HepG2 (cell line): ENCODE measurements around the gene PREX1.

Source experiments
- CHD2 ChIP-seq: IDR thresholded peaks from 2 replicates; pipeline ENCODE4 v1.6.1; 2011; ENCODE audit warnings: low read depth, low read length, improper control_type of control experiment
- EP300 ChIP-seq, 3 experiments: sonication (generic) in 1 of 3; formaldehyde crosslinking in 1 of 3; IDR thresholded peaks; 2 replicates each; pipeline versions ENCODE4 v1.5.1 to v1.6.1; 2011 to 2020; ENCODE audit warnings: low read depth in 2 of 3, low read length in 2 of 3, borderline replicate concordance in 1 of 3, improper control_type of control experiment in 1 of 3, mild to moderate bottlenecking in 1 of 3, missing genetic modification reagents in 1 of 3, moderate library complexity in 1 of 3
- FOXM1 ChIP-seq: sonication (generic); formaldehyde crosslinking; IDR thresholded peaks from 2 replicates; pipeline ENCODE4 v1.5.0; 2020; ENCODE audit warnings: missing genetic modification reagents
- RAD21 ChIP-seq: fragments of 450-650 bp; formaldehyde crosslinking; IDR thresholded peaks from 2 replicates; pipeline ENCODE4 v1.5.0; 2020; ENCODE audit warnings: mild to moderate bottlenecking
- TCF7L2 ChIP-seq: IDR thresholded peaks from 2 replicates; pipeline ENCODE4 v1.6.1; 2011; ENCODE audit warnings: mild to moderate bottlenecking, low read depth, low read length, moderate library complexity
- ZFP36L2 ChIP-seq: sonication (generic); formaldehyde crosslinking; IDR thresholded peaks from 2 replicates; pipeline ENCODE4 v1.4.0; 2020; ENCODE audit warnings: missing genetic modification reagents
- ZNF10 ChIP-seq: sonication (generic); formaldehyde crosslinking; IDR thresholded peaks from 2 replicates; pipeline ENCODE4 v1.4.0; 2020; ENCODE audit warnings: mild to moderate bottlenecking, low read depth, missing genetic modification reagents, borderline replicate concordance
- TF ChIP-seq, protein P1 (sequence below): IDR thresholded peaks from 2 replicates; pipeline ENCODE4 v1.6.1; 2012; ENCODE audit warnings: low read length, improper control_type of control experiment
- TF ChIP-seq, protein P2 (sequence below): sonication (generic); formaldehyde crosslinking; conservative IDR thresholded peaks from 2 replicates; pipeline ENCODE4 v1.4.0; 2020; ENCODE audit warnings: mild to moderate bottlenecking, missing genetic modification reagents, moderate library complexity
- TF ChIP-seq, protein P3 (sequence below): IDR thresholded peaks from 2 replicates; pipeline ENCODE4 v1.6.1; 2016; ENCODE audit warnings: low read depth

DNA sequence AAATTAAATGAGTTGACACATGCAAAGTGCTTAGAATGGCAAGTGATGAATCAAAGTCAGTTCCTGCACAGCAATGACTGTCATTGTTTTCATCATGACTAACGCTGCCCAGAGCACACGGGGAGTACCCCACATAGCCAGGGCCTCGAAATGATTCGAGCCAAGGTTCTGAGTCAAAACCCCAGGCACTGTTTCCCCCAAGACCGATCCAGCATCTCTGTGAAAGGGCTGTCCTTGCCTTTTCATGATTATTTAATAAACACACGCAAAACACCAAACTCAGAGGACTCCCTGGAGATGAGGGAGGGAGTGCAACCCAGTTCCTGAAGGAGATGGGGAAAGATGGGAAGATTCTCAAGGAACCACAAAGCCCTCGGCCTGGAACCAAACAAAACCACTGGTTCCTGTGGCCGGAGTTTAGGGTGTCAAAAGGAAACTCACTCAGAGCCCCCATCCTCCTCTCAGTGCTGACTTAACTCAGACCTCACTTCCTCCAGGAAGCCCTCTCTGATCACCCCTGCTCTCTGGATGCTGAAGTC is 3.8 kb downstream of the PREX1 start:
- TF ChIP-seq, protein P1, sequence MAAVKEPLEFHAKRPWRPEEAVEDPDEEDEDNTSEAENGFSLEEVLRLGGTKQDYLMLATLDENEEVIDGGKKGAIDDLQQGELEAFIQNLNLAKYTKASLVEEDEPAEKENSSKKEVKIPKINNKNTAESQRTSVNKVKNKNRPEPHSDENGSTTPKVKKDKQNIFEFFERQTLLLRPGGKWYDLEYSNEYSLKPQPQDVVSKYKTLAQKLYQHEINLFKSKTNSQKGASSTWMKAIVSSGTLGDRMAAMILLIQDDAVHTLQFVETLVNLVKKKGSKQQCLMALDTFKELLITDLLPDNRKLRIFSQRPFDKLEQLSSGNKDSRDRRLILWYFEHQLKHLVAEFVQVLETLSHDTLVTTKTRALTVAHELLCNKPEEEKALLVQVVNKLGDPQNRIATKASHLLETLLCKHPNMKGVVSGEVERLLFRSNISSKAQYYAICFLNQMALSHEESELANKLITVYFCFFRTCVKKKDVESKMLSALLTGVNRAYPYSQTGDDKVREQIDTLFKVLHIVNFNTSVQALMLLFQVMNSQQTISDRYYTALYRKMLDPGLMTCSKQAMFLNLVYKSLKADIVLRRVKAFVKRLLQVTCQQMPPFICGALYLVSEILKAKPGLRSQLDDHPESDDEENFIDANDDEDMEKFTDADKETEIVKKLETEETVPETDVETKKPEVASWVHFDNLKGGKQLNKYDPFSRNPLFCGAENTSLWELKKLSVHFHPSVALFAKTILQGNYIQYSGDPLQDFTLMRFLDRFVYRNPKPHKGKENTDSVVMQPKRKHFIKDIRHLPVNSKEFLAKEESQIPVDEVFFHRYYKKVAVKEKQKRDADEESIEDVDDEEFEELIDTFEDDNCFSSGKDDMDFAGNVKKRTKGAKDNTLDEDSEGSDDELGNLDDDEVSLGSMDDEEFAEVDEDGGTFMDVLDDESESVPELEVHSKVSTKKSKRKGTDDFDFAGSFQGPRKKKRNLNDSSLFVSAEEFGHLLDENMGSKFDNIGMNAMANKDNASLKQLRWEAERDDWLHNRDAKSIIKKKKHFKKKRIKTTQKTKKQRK: no peak
- no peak for TF ChIP-seq ZNF10
- TF ChIP-seq CHD2: no peak
- TF ChIP-seq, protein P2, sequence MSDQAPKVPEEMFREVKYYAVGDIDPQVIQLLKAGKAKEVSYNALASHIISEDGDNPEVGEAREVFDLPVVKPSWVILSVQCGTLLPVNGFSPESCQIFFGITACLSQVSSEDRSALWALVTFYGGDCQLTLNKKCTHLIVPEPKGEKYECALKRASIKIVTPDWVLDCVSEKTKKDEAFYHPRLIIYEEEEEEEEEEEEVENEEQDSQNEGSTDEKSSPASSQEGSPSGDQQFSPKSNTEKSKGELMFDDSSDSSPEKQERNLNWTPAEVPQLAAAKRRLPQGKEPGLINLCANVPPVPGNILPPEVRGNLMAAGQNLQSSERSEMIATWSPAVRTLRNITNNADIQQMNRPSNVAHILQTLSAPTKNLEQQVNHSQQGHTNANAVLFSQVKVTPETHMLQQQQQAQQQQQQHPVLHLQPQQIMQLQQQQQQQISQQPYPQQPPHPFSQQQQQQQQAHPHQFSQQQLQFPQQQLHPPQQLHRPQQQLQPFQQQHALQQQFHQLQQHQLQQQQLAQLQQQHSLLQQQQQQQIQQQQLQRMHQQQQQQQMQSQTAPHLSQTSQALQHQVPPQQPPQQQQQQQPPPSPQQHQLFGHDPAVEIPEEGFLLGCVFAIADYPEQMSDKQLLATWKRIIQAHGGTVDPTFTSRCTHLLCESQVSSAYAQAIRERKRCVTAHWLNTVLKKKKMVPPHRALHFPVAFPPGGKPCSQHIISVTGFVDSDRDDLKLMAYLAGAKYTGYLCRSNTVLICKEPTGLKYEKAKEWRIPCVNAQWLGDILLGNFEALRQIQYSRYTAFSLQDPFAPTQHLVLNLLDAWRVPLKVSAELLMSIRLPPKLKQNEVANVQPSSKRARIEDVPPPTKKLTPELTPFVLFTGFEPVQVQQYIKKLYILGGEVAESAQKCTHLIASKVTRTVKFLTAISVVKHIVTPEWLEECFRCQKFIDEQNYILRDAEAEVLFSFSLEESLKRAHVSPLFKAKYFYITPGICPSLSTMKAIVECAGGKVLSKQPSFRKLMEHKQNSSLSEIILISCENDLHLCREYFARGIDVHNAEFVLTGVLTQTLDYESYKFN (CRISPR knock-in tag): no peak
- no peak for TF ChIP-seq FOXM1 (CRISPR knock-in tag)
- TF ChIP-seq, protein P3, sequence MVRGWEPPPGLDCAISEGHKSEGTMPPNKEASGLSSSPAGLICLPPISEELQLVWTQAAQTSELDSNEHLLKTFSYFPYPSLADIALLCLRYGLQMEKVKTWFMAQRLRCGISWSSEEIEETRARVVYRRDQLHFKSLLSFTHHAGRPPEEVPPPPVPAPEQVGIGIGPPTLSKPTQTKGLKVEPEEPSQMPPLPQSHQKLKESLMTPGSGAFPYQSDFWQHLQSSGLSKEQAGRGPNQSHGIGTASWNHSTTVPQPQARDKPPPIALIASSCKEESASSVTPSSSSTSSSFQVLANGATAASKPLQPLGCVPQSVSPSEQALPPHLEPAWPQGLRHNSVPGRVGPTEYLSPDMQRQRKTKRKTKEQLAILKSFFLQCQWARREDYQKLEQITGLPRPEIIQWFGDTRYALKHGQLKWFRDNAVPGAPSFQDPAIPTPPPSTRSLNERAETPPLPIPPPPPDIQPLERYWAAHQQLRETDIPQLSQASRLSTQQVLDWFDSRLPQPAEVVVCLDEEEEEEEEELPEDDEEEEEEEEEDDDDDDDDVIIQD (CRISPR knock-in tag): no peak
- no peak for TF ChIP-seq RAD21 (CRISPR knock-in tag)
- no peak for TF ChIP-seq ZFP36L2 (CRISPR knock-in tag)
- TF ChIP-seq TCF7L2: no peak
- TF ChIP-seq EP300 (IDR thresholded peaks at IDR 0.05; ENCODE audit: low read depth in 2 of 2, low read length in 2 of 2): no peak
- TF ChIP-seq EP300 (CRISPR knock-in tag; IDR thresholded peaks at IDR 0.05; ENCODE audit: borderline replicate concordance): no peak
